ENCODE data around the gene ITGA8.
"Not testable (repeated sequence)": the region's sequence is repeated elsewhere in the genome, so short reads cannot be mapped to it uniquely, and the experiment has no call there.

The ITGA8 gene

GRCh38 chr10:15719899-15720634 is at the start of gene ITGA8:
Gene ITGA8 (minus strand): TSS chr10:15719922. CDS start chr10:15719771, 151 bp downstream.
- DNase-seq: no peak

GRCh38 chr10:15764892-15765454 is 45.3 kb upstream of the ITGA8 start:
- no peak for DNase-seq

GRCh38 chr10:15763006-15763405 is 43.3 kb upstream of the ITGA8 start:
- no peak for DNase-seq

GRCh38 chr10:15762239-15762638 is 42.5 kb upstream of the ITGA8 start:
- DNase-seq: not testable (repeated sequence)

GRCh38 chr10:15761224-15761623 is 41.5 kb upstream of the ITGA8 start:
- not testable (repeated sequence) for DNase-seq

- DNase-seq: no peak
Observed at GRCh38 chr10:15760681-15761080, 41.0 kb upstream of the ITGA8 start.

GRCh38 chr10:15759265-15759664 is 39.5 kb upstream of the ITGA8 start:
- no peak for DNase-seq

GRCh38 chr10:15758618-15759017 is 38.9 kb upstream of the ITGA8 start:
- no peak for DNase-seq

GRCh38 chr10:15754937-15755336 is 35.2 kb upstream of the ITGA8 start:
- no peak for DNase-seq

- DNase-seq: no peak
Observed at GRCh38 chr10:15751046-15751445, 31.3 kb upstream of the ITGA8 start.

GRCh38 chr10:15748126-15748525 is 28.4 kb upstream of the ITGA8 start:
- no peak for DNase-seq

- DNase-seq: no peak
Observed at GRCh38 chr10:15747632-15748031, 27.9 kb upstream of the ITGA8 start.

- no peak for DNase-seq
Observed at GRCh38 chr10:15745751-15746150, 26.0 kb upstream of the ITGA8 start.

GRCh38 chr10:15744217-15744865 is 24.6 kb upstream of the ITGA8 start:
- no peak for DNase-seq

- DNase-seq: no peak
Observed at GRCh38 chr10:15743443-15743842, 23.7 kb upstream of the ITGA8 start.

- DNase-seq: no peak
Observed at GRCh38 chr10:15742836-15743235, 23.1 kb upstream of the ITGA8 start.

- no peak for DNase-seq
Observed at GRCh38 chr10:15742102-15742501, 22.4 kb upstream of the ITGA8 start.

- no peak for DNase-seq
Observed at GRCh38 chr10:15741581-15741980, 21.9 kb upstream of the ITGA8 start.

GRCh38 chr10:15740261-15740660 is 20.5 kb upstream of the ITGA8 start:
- DNase-seq: no peak

- DNase-seq: no peak
Observed at GRCh38 chr10:15739254-15739970, 19.7 kb upstream of the ITGA8 start.

- no peak for DNase-seq
Observed at GRCh38 chr10:15738270-15738925, 18.7 kb upstream of the ITGA8 start.

- no peak for DNase-seq
Observed at GRCh38 chr10:15737656-15738055, 17.9 kb upstream of the ITGA8 start.

- no peak for DNase-seq
Observed at GRCh38 chr10:15735763-15736162, 16.0 kb upstream of the ITGA8 start.

Data from activated CD4-positive, CD25-positive, alpha-beta regulatory T cell (primary cell).